Testis (tissue), 2 donors: ENCODE data around the gene MTERF4.

ENCODE experiments used
- CTCF ChIP-seq, 3 experiments: fragments of 450-650 bp in 2 of 3; fragments of 200-600 bp in 1 of 3; sonication (generic) in 1 of 3; IDR thresholded peaks; one replicate each; pipeline ENCODE4 v1.5.1; 2016 to 2019; ENCODE audit warnings: antibody characterized with exemption in 3 of 3, mild to moderate bottlenecking in 2 of 3, moderate library complexity in 1 of 3
- POLR2A ChIP-seq: fragments of 450-650 bp; IDR thresholded peaks from one replicate; pipeline ENCODE4 v1.6.1; 2017; ENCODE audit warnings: antibody characterized with exemption, mild to moderate bottlenecking, moderate library complexity

DNA sequence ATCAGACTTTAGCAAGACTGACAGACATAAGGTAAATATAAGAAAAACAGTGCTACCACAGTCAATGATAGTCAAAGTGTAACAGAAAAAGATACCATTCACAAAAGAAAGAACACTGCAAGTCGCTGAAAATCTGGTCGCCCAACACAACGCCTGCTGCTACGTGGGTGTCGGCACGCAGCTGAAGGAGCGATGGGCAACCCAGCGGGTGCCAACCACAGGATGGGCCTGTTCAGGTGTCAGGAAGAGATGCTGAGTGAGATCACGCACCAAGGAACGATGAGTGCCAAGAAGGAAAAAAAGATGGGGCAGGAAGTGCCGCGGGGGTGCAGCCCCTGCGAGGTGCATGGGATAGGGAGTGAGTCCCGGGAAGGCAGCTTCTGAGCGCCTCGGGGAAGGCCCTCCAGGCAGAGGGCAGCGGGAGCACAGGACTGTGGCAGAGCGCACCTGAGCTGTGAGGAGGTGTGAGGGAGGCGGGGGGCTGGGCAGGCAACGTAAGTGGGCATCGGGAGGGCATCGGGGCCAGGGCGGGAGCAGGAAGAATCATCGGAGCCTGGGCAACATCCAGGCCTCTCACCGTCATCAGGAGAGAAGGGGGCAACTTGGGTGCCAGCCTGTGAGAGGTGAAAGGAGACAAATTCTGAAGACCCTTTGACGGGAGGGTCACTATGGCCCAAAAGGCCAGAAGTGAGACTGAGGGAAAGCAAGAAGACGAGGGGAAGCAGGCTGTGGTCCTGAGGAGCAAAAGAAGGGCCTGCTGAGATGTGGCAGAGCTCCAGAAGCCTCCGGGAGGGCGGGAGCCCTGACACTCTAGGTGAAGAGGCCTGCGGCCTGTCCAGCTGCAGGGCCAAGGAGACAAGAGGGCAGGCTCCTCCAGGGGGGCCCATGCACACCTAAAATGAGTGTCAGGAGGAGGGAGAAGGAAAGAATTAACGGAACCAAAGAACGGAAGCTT, 14.8 kb upstream of the MTERF4 start:
- TF ChIP-seq CTCF (IDR thresholded peaks at IDR 0.05) (no peak), POLR2A (no peak)
